Immature natural killer cell (primary cell): Measurements from ENCODE around the gene B3GALT6. TPM values are rescaled to one million over a fixed set of nuclear protein-coding genes. Genes with fewer than 3 reads are reported as not detected.

ENCODE experiments used
- DNase-seq, 3 donors: peaks; one replicate each; pipeline ENCODE4 v3.0.0; 2022; ENCODE audit warnings: mixed read lengths in 1 of 3
- H3K27ac Mint-ChIP-seq, 6 donors: one replicate each; pipeline ENCODE4 v1.8.0; 2020; ENCODE audit warnings: mixed read lengths in 6 of 6, mild to moderate bottlenecking in 5 of 6, inconsistent platforms in 4 of 6, moderate library complexity in 3 of 6
- H3K27me3 Mint-ChIP-seq, 3 donors: one replicate each; pipeline ENCODE4 v1.8.0; 2020 to 2021; ENCODE audit warnings: low read depth in 3 of 3, mild to moderate bottlenecking in 3 of 3, mixed read lengths in 3 of 3, moderate library complexity in 3 of 3, inconsistent platforms in 1 of 3
- H3K36me3 Mint-ChIP-seq, 3 donors: one replicate each; pipeline ENCODE4 v1.8.0; 2020; ENCODE audit warnings: mixed read lengths in 3 of 3, inconsistent platforms in 2 of 3, mild to moderate bottlenecking in 2 of 3
- H3K4me1 Mint-ChIP-seq, 2 donors: one replicate each; pipeline ENCODE4 v1.8.0; 2020; ENCODE audit warnings: inconsistent platforms in 2 of 2, mild to moderate bottlenecking in 2 of 2, mixed read lengths in 2 of 2, moderate library complexity in 1 of 2
- H3K4me3 Mint-ChIP-seq, 5 donors: one replicate each; pipeline ENCODE4 v1.8.0; 2020; ENCODE audit warnings: mild to moderate bottlenecking in 5 of 5, mixed read lengths in 5 of 5, inconsistent platforms in 3 of 5, moderate library complexity in 3 of 5
- H3K9me3 Mint-ChIP-seq, 6 donors: one replicate each; pipeline ENCODE4 v1.8.0; 2020; ENCODE audit warnings: mild to moderate bottlenecking in 6 of 6, mixed read lengths in 6 of 6, inconsistent platforms in 4 of 6, moderate library complexity in 3 of 6
- polyA plus RNA-seq, 3 donors: library from polyadenylated mRNA; unstranded; fragments of 300-500 nt; fragmentation: Illumina TruSeq; gene quantifications; one replicate each; pipeline ENCODE4 v1.2.3, GENCODE V29; 2021

The B3GALT6 gene
- polyA plus RNA-seq, 3 donors from 2014 or later, result 5.3 to 13.9 (median 9.9) TPM

GRCh38 chr1:1270813-1271212, 38.8 kb downstream of the B3GALT6 start:
- H3K36me3 Mint-ChIP-seq, result peaks cover 0 to 7% (median 0%) of the 10 kb centered on the region in 3 donors
- H3K4me1 Mint-ChIP-seq, result peaks cover 41 to 46% of the 10 kb centered on the region in 2 donors
- H3K4me3 Mint-ChIP-seq, result peak overlapping the region in 4 of 5 donors; percentile 49 to 90 (median 80)
- no peaks in the 10 kb centered on the region for H3K9me3 Mint-ChIP-seq
- peaks cover 3 to 4% (median 4%) of the 10 kb centered on the region in 3 donors for H3K27me3 Mint-ChIP-seq
- no peak for DNase-seq
- peak overlapping the region; percentile 51 to 85 (median 61) for H3K27ac Mint-ChIP-seq

- Mint-ChIP-seq H3K27ac (peak overlapping the region; percentile 81 to 92 (median 87)), H3K9me3 (no peaks in the 10 kb centered on the region), H3K27me3 (peaks cover 3 to 4% (median 4%) of the 10 kb centered on the region in 3 donors), H3K4me1 (peaks cover 41% of the 10 kb centered on the region in 2 donors), H3K4me3 (peak overlapping the region; percentile 84 to 90 (median 86)), H3K36me3 (peaks cover 0 to 7% (median 0%) of the 10 kb centered on the region in 3 donors)
- DNase-seq, result peak in 1 of 3 donors; percentile 16
These were observed 40.5 kb downstream of the B3GALT6 start for GRCh38 chr1:1272341-1273208.

- DNase-seq, result no peak
- Mint-ChIP-seq H3K4me1 (peaks cover 38% of the 10 kb centered on the region in 2 donors), H3K27ac (peak overlapping the region; percentile 81 to 92 (median 86)), H3K27me3 (peaks cover 3 to 4% (median 4%) of the 10 kb centered on the region in 3 donors), H3K4me3 (peak overlapping the region; percentile 84 to 90 (median 86)), H3K36me3 (peaks cover 0 to 7% (median 0%) of the 10 kb centered on the region in 3 donors), H3K9me3 (no peaks in the 10 kb centered on the region)
These were observed 41.1 kb downstream of the B3GALT6 start for GRCh38 chr1:1273209-1273511.

GRCh38 chr1:1273512-1274298, 41.7 kb downstream of the B3GALT6 start, which contains the start of gene UBE2J2:
Gene UBE2J2, minus strand, starts transcription at chr1:1273854. Its CDS starts 5,862 bp downstream, at chr1:1267992.
- peak within 1 kb of the TSS; percentile 81 to 92 (median 86) for H3K27ac Mint-ChIP-seq
- H3K4me1 Mint-ChIP-seq, result peaks cover 35 to 36% of the 10 kb centered on the region in 2 donors
- peak; percentile 88 to 92 (median 91) for DNase-seq
- peaks cover 3 to 4% (median 4%) of the 10 kb centered on the region in 3 donors for H3K27me3 Mint-ChIP-seq
- no peaks in the 10 kb centered on the region for H3K9me3 Mint-ChIP-seq
- H3K36me3 Mint-ChIP-seq, result peaks cover 0 to 7% (median 0%) of the 10 kb centered on the region in 3 donors
- H3K4me3 Mint-ChIP-seq, result peak within 1 kb of the TSS; percentile 84 to 90 (median 86)

GRCh38 chr1:1274299-1274930, 42.4 kb downstream of the B3GALT6 start:
- Mint-ChIP-seq H3K4me3 (peak overlapping the region; percentile 48 to 72 (median 66)), H3K27ac (peak overlapping the region in 1 of 6 donors; percentile 58), H3K27me3 (peaks cover 4 to 5% (median 4%) of the 10 kb centered on the region in 3 donors), H3K36me3 (peaks cover 0 to 7% (median 0%) of the 10 kb centered on the region in 3 donors), H3K4me1 (peaks cover 35 to 36% of the 10 kb centered on the region in 2 donors), H3K9me3 (no peaks in the 10 kb centered on the region)
- DNase-seq, result no peak

- Mint-ChIP-seq H3K4me3 (peak overlapping the region; percentile 48 to 72 (median 66)), H3K27ac (peak overlapping the region in 1 of 6 donors; percentile 58), H3K36me3 (peaks cover 0 to 6% (median 0%) of the 10 kb centered on the region in 3 donors), H3K27me3 (peaks cover 4 to 6% (median 5%) of the 10 kb centered on the region in 3 donors), H3K9me3 (no peaks in the 10 kb centered on the region), H3K4me1 (peaks cover 30 to 31% of the 10 kb centered on the region in 2 donors)
- no peak for DNase-seq
These were observed 42.9 kb downstream of the B3GALT6 start for GRCh38 chr1:1274931-1275431.

GRCh38 chr1:1275836-1276235, 43.8 kb downstream of the B3GALT6 start:
- H3K4me3 Mint-ChIP-seq, result peak overlapping the region in 4 of 5 donors; percentile 50 to 74 (median 62)
- H3K4me1 Mint-ChIP-seq, result peaks cover 22 to 23% of the 10 kb centered on the region in 2 donors
- no peaks in the 10 kb centered on the region for H3K9me3 Mint-ChIP-seq
- no peaks in the 10 kb centered on the region for H3K36me3 Mint-ChIP-seq
- peak overlapping the region in 3 of 6 donors; percentile 35 to 73 (median 55) for H3K27ac Mint-ChIP-seq
- no peak for DNase-seq
- H3K27me3 Mint-ChIP-seq, result peaks cover 3 to 6% (median 3%) of the 10 kb centered on the region in 3 donors

GRCh38 chr1:1278620-1279019, 46.6 kb downstream of the B3GALT6 start:
- no peaks in the 10 kb centered on the region for H3K36me3 Mint-ChIP-seq
- peaks cover 0 to 2% (median 1%) of the 10 kb centered on the region in 3 donors for H3K27me3 Mint-ChIP-seq
- H3K4me3 Mint-ChIP-seq, result no peak overlapping the region
- H3K27ac Mint-ChIP-seq, result no peak overlapping the region
- no peaks in the 10 kb centered on the region for H3K9me3 Mint-ChIP-seq
- DNase-seq, result no peak
- no peaks in the 10 kb centered on the region for H3K4me1 Mint-ChIP-seq

- H3K27ac Mint-ChIP-seq, result no peak overlapping the region
- H3K4me3 Mint-ChIP-seq, result no peak overlapping the region
- no peaks in the 10 kb centered on the region for H3K36me3 Mint-ChIP-seq
- H3K27me3 Mint-ChIP-seq, result peaks cover 0 to 2% (median 1%) of the 10 kb centered on the region in 3 donors
- DNase-seq, result no peak
- H3K9me3 Mint-ChIP-seq, result no peaks in the 10 kb centered on the region
- no peaks in the 10 kb centered on the region for H3K4me1 Mint-ChIP-seq
These were observed 47.0 kb downstream of the B3GALT6 start for GRCh38 chr1:1279028-1279427.

- no peaks in the 10 kb centered on the region for H3K36me3 Mint-ChIP-seq
- DNase-seq, result no peak
- no peaks in the 10 kb centered on the region for H3K4me1 Mint-ChIP-seq
- H3K4me3 Mint-ChIP-seq, result no peak overlapping the region
- H3K27ac Mint-ChIP-seq, result no peak overlapping the region
- H3K27me3 Mint-ChIP-seq, result peaks cover 1 to 2% (median 1%) of the 10 kb centered on the region in 3 donors
- no peaks in the 10 kb centered on the region for H3K9me3 Mint-ChIP-seq
These were observed 48.9 kb downstream of the B3GALT6 start for GRCh38 chr1:1280782-1281481.

GRCh38 chr1:1281533-1282321, 49.7 kb downstream of the B3GALT6 start:
- Mint-ChIP-seq H3K9me3 (no peaks in the 10 kb centered on the region), H3K4me1 (no peaks in the 10 kb centered on the region), H3K4me3 (no peak overlapping the region), H3K36me3 (no peaks in the 10 kb centered on the region), H3K27ac (no peak overlapping the region), H3K27me3 (peaks cover 1 to 2% (median 2%) of the 10 kb centered on the region in 3 donors)
- DNase-seq, result no peak

- no peak for DNase-seq
- Mint-ChIP-seq H3K27ac (no peak overlapping the region), H3K4me1 (no peaks in the 10 kb centered on the region), H3K27me3 (peaks cover 1 to 2% (median 2%) of the 10 kb centered on the region in 3 donors), H3K9me3 (no peaks in the 10 kb centered on the region), H3K4me3 (no peak overlapping the region), H3K36me3 (no peaks in the 10 kb centered on the region)
These were observed 51.0 kb downstream of the B3GALT6 start for GRCh38 chr1:1282998-1283397.
